GM18526 (cell line): ENCODE measurements around the gene TAL2.

Experiments used
- POLR2A ChIP-seq: IDR thresholded peaks from 3 replicates; pipeline ENCODE4 v1.6.1; 2011; ENCODE audit not compliant: insufficient read length; ENCODE audit errors: extremely low read depth

TAL2 gene

GRCh38 chr9:105662184-105663104 lies at the start of gene TAL2:
TAL2 (plus strand) TSS chr9:105662457; CDS start chr9:105662497, 40 bp downstream.
- TF ChIP-seq POLR2A: no peak

DNA sequence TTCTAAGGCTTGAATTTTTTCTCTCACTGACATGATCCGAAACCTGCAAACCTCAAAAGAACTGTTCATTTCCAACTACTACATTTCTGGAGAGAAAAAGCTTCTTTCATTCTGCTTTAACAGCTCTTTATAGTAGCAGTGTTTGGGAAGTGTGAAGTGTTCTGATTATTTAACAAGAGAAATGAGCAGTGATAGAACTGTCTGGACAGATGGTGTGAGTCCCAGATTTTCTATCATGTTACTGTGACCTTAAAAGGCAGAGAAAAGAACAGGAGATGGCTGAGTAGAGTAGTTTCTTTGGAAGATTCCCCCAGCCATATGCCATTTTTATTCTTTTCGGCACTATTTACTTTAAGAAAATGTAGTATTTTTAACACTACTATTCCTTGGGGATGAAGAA lies 41.3 kb upstream of the TAL2 start:
- no peak for TF ChIP-seq POLR2A

DNA sequence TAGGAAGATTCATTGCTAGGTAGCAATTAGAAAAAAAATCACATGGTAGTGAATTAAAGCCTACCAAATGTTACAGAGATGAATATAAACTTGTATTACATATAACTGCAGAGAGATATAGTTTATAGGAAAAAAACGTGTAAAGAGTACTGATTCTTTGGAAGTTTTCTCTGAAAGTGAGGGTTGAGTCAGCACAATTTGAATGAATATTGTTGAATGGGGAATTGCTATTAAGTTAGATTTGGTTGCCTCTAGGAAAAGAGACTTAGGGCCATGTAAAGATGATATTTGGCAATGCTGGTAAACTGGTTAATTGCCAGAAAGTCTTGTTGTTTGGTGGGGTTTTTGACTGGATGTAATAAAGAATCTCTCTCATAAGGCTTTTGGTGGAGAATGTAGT lies 37.2 kb upstream of the TAL2 start:
- no peak for TF ChIP-seq POLR2A

DNA sequence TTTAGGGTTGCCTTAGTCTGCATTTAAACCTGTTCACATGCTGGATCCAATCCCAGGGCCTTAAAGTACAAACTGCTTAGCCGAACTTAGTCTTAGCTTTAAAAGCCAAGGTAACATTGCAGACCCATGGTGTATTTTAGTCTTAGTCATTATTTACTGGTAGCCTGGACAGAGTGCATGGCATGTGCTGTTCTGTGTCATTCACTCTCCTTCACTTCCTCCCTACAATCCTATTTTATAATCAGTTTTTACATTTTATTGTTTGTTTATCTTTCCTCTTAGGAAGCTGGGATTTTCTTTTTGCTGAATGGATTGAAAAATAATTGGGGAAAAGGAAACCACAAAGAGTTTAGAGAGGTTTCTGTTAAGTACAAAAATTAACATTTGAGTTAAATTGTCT lies 29.4 kb upstream of the TAL2 start:
- no peak for TF ChIP-seq POLR2A

- no peak for TF ChIP-seq POLR2A
These were observed 28.8 kb upstream of the TAL2 start for GRCh38 chr9:105633411-105633810.

DNA sequence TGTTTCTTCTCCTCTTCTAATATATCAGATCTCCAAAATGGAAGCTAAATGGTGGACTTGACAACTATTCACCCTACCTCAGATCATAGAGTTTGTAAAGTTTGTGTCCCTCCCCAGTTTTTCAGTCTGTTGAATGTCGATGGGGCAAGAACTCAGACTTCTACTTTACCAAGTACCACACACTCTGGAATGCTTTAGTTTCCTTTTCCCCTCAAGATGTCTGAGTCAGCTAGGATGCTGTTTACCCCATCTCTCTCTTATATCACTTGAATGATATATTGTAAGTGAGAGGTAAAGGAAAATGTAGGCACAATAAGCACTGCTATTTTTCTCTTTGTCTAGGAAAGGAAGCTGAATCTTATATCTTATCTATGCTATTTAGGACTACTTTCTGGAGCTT lies 25.9 kb upstream of the TAL2 start:
- no peak for TF ChIP-seq POLR2A

- no peak for TF ChIP-seq POLR2A
These were observed 24.4 kb upstream of the TAL2 start for GRCh38 chr9:105637787-105638395.

DNA sequence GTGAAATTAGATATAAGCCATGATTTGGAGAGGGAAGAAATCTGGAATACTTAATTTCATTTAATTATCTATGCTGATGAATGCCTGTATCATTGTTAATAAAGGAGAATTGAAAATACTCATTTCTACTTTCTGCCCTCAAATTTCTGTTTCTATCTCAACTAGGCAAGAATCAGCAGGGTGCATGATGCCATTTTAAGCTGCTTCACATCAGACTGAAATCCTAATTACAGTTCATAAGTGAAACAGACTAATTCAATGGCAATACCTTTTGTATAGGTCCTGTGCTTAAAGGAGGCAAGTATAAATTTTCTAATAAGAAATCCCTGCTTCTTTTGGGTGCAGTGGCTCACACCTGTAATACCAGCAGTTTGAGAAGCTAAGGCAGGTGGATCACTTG lies 22.3 kb upstream of the TAL2 start:
- TF ChIP-seq POLR2A: no peak

DNA sequence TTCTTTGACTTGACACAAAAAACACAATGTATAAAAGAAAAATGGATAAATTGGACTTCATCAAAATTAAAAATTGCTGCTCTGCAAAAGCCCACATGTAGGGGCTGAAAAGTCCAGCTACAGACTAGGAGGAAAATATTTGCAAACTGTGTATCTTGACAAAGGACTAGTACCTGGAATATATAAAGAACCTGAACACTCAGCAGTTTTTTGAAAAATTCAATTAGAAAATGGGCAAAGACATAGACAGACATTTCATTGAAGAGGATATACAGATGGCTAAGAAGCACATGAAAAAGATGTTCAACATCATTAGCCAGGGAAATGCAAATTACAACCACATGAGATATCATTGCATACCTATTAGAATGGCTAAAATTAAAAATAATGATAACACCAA lies 18.5 kb upstream of the TAL2 start:
- no peak for TF ChIP-seq POLR2A

DNA sequence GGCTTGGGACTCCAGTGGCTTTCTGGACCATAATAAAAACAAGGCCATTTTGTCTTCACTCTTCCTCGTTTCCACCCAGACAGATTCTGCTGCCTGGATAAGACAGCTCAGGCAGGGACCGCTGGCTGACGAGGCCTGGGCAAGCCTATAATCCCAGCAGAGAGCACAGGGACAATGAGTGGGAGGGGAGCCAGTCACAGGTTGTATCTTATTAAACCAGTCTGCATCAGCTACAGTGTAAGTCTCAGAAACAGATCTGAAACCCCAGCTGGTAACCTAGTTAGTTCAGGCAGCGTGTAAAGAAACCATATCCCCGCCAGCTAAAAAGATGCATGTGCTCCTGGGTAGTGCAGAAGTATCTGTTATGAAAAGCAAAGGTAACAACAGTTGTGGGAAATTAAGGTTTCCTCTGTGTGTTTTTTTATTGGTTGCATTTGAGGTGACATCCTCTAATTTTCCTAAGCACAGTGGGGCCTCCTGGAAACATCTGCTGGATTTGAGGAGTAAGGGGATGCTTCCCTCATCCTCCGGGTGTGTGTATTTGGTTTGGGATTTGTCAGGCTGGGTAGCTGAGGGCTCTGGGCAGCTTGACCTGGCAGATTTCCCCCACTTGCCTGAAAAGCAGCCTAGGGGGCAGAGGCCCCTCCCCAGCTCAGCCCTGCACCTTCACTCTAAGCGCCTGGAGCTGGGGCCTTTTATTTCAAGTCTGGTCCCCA lies 15.2 kb upstream of the TAL2 start:
- no peak for TF ChIP-seq POLR2A

DNA sequence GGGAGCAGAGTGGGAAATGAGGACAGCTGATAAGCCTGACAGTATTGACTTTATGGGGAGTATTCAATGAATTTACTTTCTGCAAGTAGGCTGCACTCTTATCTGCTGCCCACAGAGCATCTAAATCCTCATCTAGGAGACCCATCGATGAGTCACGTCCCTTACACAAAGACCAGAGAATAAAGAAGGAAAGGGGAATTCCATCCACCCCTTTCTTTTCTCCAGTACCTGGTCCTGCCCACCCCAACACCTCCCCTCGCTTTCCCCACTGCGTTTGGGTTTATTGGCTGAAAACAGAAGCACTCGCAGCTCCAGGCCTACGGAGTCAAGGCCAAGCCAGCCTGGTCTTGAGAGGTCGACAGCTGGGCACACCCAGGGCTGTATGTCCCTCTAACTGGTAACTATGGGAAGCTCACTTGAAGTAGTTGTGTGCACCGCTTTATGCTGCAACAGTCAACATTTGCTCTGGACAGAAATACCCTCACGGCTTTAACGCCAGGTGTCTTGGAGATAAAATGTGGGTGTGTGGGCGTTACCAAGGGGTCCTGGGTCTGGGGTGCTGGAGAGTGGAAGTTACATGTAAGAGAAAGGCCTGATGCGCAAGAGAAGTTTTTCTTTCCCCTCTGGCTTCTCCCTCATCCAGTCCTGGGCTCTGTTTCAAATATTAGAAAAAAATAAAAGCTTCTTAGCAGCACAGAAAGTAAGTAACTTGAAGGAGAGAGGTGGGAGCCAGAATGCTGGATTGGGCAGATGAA lies 14.5 kb upstream of the TAL2 start:
- TF ChIP-seq POLR2A: no peak

- TF ChIP-seq POLR2A: no peak
These were observed 10.5 kb upstream of the TAL2 start for GRCh38 chr9:105651806-105652205.

DNA sequence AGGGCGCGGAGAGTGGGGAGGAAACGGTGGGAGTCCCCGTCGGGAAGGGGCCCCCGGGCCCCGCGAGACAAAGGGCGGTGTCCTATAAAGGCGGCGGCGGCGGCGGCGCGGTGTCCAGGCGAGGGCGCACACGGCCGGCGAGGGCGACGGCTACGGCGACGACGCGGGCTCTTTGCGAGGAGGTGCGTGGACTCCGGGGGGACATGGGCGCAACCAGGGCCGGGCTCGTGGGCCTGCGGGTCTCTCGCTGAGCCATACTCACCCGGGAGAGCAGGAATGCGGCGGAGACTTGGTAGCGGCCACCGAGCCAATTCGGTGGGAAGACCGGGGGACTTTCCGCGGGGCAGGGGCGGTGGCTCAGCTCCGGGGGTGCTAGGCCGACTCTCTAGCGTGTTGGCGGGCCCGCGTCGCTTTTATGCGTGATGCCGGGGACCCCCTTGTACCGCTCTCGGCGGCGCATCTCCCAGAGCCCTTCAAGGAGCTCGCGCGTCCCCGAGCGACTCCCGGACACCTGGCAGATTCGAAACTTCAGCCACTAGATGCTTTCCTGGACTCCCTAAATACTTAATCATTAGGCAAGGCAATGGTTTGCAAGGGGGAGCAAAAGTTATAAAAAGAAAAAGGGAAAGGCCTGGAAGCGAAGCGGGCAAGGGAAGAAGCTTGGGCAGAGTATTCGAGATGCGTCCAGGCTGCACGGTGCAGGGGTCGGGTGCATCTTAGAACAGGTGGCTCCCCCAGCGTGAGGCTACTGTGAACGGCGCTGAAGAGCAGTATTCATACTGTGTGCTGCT lies 5.9 kb upstream of the TAL2 start:
- no peak for TF ChIP-seq POLR2A

GRCh38 chr9:105658351-105658750 lies 3.9 kb upstream of the TAL2 start:
- TF ChIP-seq POLR2A: no peak
